HG03066 (cell line): ENCODE results near the gene CD46.
"Not testable (repeated sequence)": the region's sequence is repeated elsewhere in the genome, so short reads cannot be mapped to it uniquely, and the experiment has no call there.

Experiments
- ATAC-seq: cut with Tn5 transposase; IDR thresholded peaks from one replicate; pipeline ENCODE4 v1.9.1; 2021; ENCODE audit warnings: low read depth; ENCODE audit not compliant: unreplicated experiment

Gene CD46

DNA sequence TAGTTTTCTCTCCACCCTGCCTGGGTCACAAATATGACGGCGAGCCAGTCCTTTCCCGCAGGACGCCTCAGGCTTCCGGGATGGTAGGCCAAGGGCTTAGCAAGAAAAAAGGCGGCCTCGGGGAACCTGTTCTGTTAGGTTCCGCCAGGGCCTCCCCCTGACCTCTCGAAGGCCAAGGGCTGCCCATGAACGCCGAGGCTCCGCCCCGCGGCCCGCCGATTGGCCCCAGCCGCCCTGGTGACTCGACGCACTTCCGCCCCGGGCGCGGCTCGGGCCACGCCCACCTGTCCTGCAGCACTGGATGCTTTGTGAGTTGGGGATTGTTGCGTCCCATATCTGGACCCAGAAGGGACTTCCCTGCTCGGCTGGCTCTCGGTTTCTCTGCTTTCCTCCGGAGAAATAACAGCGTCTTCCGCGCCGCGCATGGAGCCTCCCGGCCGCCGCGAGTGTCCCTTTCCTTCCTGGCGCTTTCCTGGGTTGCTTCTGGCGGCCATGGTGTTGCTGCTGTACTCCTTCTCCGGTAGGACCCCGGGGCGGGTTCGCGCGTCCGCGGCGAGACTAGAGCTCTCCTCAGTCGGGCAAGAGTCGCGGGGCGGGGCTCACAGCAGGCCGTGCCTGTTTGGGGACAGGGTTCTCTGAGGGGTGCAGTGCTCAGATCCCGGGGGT lies at the start of gene CD46:
Gene CD46 (plus strand): TSS at position 265 of the 666 bp plus-strand sequence. CDS start 159 bp downstream, at position 424.
- ATAC-seq: peak; percentile 94

DNA sequence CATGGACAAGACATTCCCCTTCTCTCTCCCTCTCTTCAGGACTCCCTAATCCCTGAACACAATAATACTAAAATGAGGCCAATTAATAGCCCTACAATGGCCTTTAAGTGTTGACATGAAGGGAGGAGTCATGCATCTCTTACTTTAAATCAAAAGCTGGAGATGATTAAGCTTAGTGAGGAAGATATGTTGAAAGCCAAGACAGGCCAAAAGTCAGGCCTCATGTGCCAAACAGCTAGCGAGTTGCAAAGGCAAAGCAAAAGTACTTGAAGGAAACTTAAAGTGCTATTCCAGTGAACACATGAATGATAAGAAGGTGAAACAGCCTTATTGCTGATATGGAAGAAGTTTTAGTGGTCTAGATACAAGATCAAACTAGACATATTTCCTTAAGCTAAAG lies 49.5 kb upstream of the CD46 start:
- ATAC-seq: no peak

DNA sequence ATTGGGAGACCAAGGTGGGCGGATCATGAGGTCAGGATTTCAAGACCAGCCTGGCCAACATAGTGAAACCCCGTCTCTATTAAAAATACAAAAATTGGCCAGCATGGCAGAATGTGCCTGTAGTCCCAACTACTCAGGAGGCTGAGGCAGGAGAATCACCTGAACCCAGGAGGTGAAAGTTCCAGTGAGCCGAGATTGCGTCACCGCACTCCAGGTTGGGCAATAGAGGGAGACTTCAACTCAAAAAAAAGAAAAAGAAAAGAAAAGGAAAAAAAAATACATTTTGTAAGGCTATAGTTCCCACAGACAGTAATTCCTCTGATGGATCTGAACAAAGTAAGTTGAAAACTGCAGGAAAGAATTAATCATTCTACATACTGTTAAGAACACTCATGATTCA lies 48.1 kb upstream of the CD46 start:
- ATAC-seq: no peak

DNA sequence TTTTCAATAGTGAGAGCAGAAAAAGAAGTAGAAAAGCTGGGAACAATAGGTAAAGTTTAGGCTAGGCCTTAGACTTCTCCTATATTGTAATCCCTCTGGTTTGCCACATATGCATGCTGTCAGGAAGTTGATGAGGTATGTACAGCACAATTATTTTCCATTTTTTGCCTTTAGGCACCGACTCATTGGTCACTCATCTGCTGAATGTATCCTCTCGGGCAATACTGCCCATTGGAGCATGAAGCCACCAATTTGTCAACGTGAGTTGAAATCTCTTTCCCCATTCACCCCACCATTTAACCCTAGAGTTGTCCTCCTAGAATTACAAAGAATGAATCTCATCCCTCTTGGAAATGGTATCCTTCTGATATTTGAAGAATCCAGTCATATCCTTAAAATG lies 43.9 kb upstream of the CD46 start:
- ATAC-seq: not testable (repeated sequence)

DNA sequence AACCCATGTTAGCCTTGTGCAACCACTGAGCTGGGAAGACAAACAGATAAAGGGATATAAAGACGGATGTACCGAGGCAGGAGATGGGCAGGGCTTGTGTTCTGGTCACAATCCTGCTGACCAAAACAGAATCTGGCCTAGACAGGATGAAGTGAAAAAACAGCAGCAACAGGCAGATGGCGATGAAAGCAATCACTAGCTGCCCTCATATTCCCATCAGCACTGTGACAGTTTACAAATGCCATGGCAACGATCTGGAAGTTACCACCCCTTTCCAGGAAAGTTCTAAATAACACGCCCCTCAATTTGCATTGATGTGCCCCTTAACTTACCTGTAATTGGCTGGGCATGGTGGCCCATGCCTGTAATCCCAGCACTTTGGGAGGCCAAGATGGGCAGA lies 40.6 kb upstream of the CD46 start:
- no peak for ATAC-seq

DNA sequence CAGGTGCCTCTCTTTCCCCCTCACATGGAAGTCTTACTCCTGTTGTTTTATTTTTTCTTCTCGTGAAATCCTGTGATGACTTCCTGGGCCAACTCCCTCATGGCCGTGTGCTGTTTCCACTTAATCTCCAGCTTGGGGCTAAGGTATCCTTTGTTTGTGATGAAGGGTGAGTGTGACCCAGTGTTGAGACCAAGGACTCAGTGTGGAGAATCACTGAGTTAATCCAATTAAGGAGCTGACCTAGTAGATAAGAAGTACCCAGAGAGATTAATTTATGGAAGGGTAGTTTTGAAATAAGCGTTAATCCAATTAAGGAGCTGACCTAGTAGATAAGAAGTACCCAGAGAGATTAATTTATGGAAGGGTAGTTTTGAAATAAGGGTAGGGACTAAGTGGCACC lies 39.2 kb upstream of the CD46 start:
- ATAC-seq: not testable (repeated sequence)

DNA sequence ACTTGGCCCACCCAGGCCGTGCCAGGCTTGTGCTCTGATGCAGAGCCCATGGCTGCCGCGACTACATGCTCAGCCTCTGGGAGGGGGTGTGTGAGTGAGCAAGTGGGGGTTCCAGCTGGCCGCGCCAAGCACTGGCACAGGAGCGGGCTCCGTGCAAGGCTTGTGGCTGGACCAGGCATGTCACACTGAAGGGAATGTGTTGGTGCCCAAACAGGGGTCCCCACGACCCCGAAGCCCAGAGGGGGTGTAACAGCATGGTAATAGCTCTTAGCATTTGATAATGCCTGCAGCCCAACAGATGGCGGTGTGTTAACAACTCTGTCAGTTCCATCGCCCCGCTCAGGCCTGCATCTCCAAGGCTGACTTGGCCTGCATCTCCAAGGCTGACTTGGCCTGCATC lies 38.3 kb upstream of the CD46 start:
- ATAC-seq: no peak

DNA sequence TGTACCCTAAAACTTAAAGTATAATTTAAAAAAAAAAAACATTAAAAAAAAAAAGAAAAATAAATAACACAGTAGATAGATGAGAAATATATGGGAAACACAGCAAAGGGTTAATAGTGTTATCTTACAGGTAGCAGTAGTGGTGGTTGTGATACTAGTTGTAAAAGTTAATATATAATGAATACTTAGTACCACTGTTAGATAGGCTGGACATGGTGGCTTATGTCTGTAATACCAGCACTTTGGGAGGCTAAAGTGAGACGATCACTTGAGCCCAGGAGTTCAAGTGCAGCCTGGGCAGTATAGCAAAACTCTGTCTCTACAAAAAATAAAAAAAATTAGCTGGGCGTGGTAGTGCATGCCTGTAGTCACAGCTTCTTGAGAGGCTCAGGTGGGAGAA lies 32.6 kb upstream of the CD46 start:
- ATAC-seq: no peak

DNA sequence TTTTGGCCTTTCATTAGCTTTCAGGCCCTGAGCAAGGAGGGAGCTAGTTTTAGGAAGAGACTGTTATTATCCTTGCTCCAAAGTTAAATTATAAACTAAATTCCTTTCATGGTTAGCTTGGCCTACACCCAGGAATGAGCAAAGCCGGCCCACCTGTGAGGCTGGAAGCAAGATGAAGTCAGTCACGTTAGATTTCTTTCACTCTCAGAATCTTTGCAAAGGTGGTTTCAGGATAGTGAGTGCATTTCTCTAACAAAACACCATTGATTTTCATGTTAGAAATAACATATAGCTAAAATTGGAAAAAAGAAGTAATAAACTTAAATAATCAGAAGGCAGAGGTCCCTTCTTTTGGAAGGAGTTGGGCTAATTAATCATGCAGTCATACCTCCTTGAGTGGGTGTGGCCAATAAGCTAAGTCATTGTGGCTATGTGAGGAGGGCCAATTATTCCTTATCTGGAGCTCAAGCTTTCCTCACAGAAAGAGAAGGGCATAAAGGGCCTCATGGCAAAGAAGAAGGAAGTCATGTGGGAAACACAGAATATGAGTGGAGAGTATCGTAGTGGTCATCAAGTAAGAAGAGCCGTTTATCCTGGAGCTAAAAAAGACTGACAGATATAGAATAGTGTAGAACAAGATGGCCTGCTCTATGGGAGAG lies 23.5 kb upstream of the CD46 start:
- not testable (repeated sequence) for ATAC-seq

DNA sequence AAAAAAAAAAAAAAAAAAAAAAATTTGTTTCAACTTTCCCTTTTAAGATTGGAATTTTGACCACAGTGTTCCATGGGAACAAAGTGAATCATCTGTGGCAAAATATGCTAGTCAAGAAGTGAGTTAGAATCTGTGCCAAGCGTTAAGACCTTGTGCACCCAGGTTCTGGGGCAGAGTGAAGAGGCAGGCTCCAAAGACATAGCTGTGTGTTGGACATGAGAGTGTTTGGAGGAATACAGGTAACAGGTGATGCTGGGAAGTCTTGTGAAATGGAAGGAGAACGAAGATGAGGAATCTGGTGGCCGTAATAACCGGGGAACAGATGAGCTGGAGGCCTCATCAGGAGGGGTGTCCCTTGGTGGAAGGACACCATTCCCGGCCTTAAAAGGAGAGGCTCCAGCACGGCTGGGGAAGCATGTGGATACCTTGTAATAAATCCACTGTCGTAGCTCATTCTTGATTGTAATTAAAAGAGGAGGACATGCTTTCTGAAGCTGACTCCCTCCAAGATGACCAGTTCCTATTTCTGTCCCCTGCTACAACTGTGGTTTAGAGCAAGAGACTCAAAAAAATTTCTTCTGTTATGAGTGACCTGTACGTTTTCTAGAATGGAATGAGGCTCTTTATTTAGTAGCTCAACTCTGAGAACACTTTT lies 14.2 kb upstream of the CD46 start:
- not testable (repeated sequence) for ATAC-seq

DNA sequence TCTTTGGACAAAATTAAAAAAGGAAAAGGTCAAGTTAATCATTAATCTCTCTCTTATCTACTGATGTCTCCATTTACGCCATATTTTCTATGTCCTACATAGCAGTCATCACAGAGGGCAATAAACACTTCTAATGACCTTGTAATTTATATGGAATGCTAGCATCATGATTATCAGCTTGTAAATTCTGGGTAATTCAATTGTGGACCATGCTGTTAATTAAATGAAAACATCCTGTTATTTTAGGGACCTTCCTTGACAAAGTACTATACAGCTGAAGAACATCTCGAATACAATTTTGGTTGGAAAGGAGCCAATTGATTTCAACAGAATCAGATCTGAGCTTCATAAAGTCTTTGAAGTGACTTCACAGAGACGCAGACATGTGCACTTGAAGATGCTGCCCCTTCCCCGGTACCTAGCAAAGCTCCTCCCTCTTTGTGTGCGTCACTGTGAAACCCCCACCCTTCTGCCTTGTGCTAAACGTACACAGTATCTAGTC lies 13.6 kb upstream of the CD46 start:
- not testable (repeated sequence) for ATAC-seq

DNA sequence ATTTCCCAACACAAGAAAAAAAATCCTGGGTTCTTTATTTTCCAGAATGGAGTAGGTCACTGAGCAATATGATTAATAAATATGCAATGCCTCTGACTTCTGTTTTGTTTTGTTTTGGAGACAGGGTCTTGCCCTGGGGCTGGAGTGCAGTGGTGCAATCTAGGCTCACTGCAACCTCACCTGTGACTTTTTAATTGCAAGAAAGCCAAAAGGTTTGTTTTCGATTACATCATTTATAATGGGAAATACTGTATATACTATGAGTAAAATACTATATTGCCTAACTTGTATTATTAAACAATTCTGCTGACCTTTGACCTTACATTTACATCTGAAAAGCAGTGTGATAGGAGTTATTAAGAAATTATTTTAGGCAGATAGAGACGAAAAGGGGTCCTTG lies 11.6 kb upstream of the CD46 start:
- ATAC-seq: no peak

DNA sequence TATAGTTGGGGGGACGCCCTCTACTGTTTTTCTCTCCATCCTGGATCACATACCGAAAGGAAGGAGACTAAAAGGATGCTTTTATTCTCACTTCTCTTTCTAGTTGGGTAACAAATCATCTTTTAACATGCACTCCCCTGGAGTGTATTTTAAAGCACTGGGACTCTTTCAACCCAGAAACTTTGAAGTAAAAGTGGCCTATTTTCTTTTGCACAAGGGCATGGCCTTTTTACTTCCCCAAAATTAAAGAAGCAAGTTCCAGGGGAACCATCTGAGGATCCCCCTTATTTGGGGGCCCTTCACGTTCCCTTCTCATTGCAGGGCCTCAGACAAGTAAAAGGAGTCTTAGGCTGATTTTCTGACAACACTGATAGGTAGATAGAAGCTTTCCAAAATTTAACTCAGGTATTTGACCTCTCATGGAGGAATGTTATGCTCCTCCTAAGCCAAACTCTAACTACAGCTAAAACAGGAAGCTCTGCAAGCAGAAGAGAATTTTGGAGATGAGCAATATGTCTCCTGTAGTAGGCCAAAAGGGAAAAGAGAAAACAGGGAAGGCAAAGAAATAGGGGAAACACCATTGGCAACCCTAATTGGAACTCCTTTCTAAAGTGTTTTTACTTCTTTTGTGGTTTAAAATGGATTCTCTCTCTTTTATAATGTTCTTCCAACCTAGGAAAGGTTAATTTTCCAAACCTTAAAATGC lies 8.9 kb upstream of the CD46 start:
- ATAC-seq: no peak

DNA sequence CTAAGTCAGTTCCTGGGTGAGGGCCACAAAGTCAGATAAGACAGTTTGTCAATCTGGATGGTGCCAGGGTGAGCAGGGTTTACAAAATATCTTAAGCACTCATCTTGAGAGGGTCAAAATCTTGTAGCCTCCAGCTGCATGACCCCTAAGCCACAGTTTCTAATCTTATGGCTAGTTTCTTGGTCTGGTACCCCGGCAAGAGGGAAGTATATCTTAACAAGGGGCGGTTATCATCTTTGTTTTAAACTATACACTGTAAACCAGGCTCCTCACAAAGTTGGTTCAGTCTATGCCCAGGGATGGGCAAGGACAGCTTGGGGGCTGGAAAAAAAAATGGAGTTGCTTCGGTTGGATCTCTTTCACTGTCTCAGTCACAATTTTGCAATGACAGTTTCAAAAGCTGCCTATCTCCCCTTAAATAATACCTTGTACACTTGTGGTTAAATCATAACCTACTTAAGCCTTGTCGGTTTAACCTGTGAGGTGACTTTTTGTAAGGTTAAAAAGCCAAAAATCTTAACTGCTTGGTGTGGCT lies 7.8 kb upstream of the CD46 start:
- ATAC-seq: no peak

DNA sequence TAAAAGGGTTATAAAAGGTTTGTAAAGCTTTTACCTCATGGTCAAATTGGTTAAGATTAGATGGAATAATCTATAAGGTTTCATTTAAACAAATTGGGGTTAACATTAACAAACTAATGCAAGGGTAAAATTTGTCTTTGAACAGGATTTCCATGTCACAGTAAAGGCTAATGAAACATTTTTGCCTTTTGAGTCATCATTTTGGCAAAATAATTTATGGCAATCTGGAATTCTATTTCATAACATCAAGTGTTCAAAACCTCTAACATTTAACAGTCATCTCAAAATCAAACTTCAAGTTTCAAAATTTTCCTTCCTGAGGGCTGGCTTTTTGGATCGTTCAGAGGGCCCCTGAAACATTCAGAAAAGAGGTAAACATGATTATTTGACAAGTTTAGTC lies 6.6 kb upstream of the CD46 start:
- no peak for ATAC-seq

DNA sequence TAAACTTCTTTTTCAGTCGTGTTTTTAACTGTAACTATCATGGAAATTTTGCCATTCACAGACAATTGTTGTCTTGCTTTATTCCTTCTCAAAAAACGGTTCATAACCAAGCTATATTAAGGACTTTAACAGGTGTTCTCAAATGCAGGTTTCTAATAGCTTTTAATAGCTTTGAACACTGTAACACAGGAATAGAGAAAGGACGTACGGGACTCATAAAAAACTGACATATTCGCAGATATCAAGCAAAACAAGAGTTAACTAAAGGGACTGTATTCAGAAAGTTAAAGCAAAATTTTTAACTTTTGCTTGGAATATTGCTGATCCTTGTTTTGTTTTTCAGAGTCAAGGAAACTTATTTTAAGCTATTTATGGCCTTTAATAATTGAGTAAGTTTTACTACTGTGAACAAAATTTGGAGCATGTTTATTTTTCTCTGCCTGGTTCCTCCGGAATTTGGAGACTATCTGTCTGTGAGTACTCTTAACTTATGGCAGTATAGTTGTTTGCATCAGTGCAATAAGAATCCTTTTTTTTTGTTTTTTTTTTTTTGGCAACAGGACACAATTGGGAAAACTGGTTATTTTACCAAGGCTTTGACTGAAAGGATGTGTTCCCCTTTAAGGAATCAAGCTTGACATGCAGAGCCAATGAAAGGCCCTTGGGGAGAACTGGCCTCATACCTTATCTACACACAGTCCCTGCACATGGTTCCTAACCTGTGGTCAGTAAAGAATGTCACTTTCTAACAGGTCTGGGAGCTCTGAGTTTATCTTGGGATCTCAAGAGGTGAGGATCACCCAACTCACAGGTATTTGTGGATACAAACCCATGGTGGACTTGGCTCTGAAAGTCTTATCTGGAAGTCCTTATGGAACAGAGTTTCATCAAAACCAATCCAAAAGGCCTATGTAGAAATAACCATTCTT lies 5.8 kb upstream of the CD46 start:
- no peak for ATAC-seq

DNA sequence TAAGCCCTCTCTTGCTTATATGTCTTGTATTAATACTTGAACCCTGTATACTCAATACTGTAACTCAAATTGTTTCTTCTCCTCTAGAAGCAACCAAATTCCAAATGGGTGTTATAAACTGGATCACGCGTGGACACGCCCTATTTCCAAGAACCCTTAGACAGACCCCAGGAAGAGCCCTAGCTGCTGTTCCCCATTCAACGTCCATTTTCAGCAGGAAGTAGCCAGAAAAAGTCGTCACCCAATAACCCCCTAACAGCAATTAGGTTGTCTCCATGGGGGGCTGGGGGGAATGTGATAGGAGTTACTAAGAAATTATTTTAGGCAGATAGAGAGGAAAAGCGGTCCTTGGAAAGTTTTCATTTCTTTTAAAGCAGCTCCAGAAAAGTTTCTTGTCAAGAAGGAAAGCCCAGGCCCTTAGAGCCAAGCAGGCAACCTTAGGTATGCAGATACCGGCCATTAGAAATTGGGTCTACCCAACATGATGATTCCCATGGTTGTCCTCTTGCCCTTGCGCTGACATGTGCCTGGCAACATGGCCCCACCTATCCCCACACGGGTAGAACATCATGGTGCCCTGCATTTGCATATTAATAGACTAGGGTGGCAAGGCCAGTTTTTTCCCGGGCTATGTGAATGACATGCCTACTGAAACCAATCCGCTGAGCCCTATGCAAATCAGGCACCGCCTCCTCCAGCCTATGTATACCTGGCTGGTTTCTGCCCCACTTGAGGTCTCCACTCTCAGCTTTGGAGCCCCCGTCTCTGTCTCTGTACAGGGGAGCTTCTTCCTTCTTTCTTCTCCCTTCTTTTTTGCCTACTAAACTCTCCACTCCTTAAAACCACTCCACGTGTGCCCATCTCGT lies 4.0 kb upstream of the CD46 start:
- no peak for ATAC-seq

DNA sequence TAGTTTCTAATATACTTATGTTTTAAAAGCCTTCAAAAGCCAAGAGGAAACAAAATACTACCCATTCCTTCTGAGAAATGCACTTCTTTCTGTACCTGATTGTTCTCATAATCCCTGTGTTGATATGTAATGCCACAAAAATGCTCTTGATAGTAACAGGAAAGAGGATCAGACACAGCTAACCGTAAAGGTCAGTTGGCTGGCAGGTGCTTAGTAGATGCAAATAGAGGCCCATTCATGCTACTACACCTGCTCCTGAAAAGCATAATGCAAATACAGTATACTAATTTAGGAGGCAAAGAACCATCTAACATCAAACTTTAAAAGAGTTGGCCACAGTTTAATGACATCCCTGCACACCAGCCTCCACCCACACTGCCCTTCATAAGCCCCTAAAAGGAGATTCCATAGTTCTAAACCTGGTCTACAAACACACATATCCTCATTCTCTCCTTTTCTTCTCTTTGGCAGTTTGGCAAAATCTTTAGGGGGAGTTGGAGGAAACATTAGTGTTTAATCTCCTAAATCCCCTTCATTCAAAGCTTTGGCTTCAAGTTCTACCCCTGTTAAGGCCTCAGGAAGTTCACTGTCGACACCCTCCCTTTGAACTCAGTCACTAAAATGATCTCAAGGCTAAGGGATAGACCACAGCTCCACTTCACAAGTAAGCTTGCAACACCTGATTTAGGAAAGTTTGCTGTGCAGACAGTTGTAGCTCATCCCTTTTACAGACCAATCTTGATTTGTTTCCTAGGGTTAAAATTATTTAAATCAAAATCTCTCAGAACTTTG lies 2.9 kb upstream of the CD46 start:
- no peak for ATAC-seq
